Activated CD8-positive, alpha-beta memory T cell treated with anti-CD3 and anti-CD28 coated beads, Interleukin-2, amount 50 U/mL, for 1 hour (primary cell): ENCODE measurements around the gene ANKRD39.
"Not testable (repeated sequence)": the region's sequence is repeated elsewhere in the genome, so short reads cannot be mapped to it uniquely, and the experiment has no call there.

ENCODE experiments used
- DNase-seq: peaks from one replicate; pipeline ENCODE4 v3.0.0-alpha.2; 2020; ENCODE audit errors: extremely low read depth

Gene ANKRD39

GRCh38 chr2:96870626-96871255 lies 12.9 kb upstream of the ANKRD39 start:
- peak; percentile 43 for DNase-seq

GRCh38 chr2:96869822-96870625 lies 12.2 kb upstream of the ANKRD39 start, which contains the start of gene SEMA4C:
Gene SEMA4C, minus strand, starts transcription at chr2:96870080. Its CDS starts 2,194 bp downstream, at chr2:96867886.
- no peak for DNase-seq

GRCh38 chr2:96869281-96869821 lies 11.5 kb upstream of the ANKRD39 start:
- DNase-seq, result no peak

GRCh38 chr2:96868555-96869280 lies 10.9 kb upstream of the ANKRD39 start:
- DNase-seq, result no peak

- DNase-seq, result no peak
These were observed 10.1 kb upstream of the ANKRD39 start for GRCh38 chr2:96867756-96868554.

- DNase-seq, result no peak
These were observed 9.4 kb upstream of the ANKRD39 start for GRCh38 chr2:96866986-96867755.

GRCh38 chr2:96866586-96866985 lies 8.8 kb upstream of the ANKRD39 start:
- no peak for DNase-seq

GRCh38 chr2:96866149-96866548 lies 8.3 kb upstream of the ANKRD39 start:
- DNase-seq, result no peak

- DNase-seq, result no peak
These were observed 7.8 kb upstream of the ANKRD39 start for GRCh38 chr2:96865654-96866053.

GRCh38 chr2:96864343-96865091 lies 6.7 kb upstream of the ANKRD39 start:
- no peak for DNase-seq

GRCh38 chr2:96863575-96864342 lies 5.9 kb upstream of the ANKRD39 start:
- DNase-seq, result no peak

- not testable (repeated sequence) for DNase-seq
These were observed 5.2 kb upstream of the ANKRD39 start for GRCh38 chr2:96863056-96863455.

GRCh38 chr2:96861074-96861473 lies 3.3 kb upstream of the ANKRD39 start:
- DNase-seq, result no peak

- DNase-seq, result no peak
These were observed 2.5 kb upstream of the ANKRD39 start for GRCh38 chr2:96860065-96861029.

- DNase-seq, result no peak
These were observed 1.9 kb upstream of the ANKRD39 start for GRCh38 chr2:96859681-96860064.

- DNase-seq, result no peak
These were observed 1.4 kb upstream of the ANKRD39 start for GRCh38 chr2:96859099-96859649.

- DNase-seq, result no peak
These were observed 795 bp downstream of the ANKRD39 start for GRCh38 chr2:96856776-96857666.
